ENCODE data around the gene CGA.

- TF ChIP-seq, protein P1, sequence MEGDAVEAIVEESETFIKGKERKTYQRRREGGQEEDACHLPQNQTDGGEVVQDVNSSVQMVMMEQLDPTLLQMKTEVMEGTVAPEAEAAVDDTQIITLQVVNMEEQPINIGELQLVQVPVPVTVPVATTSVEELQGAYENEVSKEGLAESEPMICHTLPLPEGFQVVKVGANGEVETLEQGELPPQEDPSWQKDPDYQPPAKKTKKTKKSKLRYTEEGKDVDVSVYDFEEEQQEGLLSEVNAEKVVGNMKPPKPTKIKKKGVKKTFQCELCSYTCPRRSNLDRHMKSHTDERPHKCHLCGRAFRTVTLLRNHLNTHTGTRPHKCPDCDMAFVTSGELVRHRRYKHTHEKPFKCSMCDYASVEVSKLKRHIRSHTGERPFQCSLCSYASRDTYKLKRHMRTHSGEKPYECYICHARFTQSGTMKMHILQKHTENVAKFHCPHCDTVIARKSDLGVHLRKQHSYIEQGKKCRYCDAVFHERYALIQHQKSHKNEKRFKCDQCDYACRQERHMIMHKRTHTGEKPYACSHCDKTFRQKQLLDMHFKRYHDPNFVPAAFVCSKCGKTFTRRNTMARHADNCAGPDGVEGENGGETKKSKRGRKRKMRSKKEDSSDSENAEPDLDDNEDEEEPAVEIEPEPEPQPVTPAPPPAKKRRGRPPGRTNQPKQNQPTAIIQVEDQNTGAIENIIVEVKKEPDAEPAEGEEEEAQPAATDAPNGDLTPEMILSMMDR (IDR thresholded peaks at IDR 0.05): no peak
- no peak for TF ChIP-seq POLR2A (IDR thresholded peaks at IDR 0.05)
These were observed at the start of gene CGA for GRCh38 chr6:87095087-87095509.
